Naive thymus-derived CD8-positive, alpha-beta T cell (primary cell): ENCODE measurements around the gene SCT. TPM values are rescaled to one million over a fixed set of nuclear protein-coding genes. Genes with fewer than 3 reads are reported as not detected.

Experiments
- ATAC-seq, 2 donors: fragments of 150-1000 bp; cut with Tn5 transposase in 1 of 2; sonication (Bioruptor Pico), chemical (Tn5 transposase) in 1 of 2; 1 replicate in 1 of 2; 2 replicates in 1 of 2; pipeline ENCODE4 v1.10.0; 2021; ENCODE audit warnings: mild to moderate bottlenecking in 2 of 2, moderate library complexity in 2 of 2
- POLR2A ChIA-PET: fragments of 350-600 bp; sonication (Branson Sonifier 250); formaldehyde crosslinking; loops from one replicate; lab custom pipeline; 2021; ENCODE audit warnings: antibody characterized with exemption; lab: Charles Lee
- DNase-seq, 10 donors: peaks; one replicate each; pipeline versions ENCODE4 v3.0.0 to v3.0.0-alpha.2; 2020 to 2022
- H3K27ac Mint-ChIP-seq, 10 donors: one replicate each; pipeline ENCODE4 v1.8.0; 2020 to 2022; ENCODE audit warnings: mild to moderate bottlenecking in 10 of 10, mixed read lengths in 10 of 10, moderate library complexity in 4 of 10, inconsistent platforms in 1 of 10
- H3K27me3 Mint-ChIP-seq, 5 donors: one replicate each; pipeline ENCODE4 v1.8.0; 2021 to 2022; ENCODE audit warnings: mixed read lengths in 5 of 5
- H3K36me3 Mint-ChIP-seq, 3 donors: one replicate each; pipeline ENCODE4 v1.8.0; 2020 to 2022; ENCODE audit warnings: mixed read lengths in 3 of 3, mild to moderate bottlenecking in 2 of 3, inconsistent platforms in 1 of 3
- H3K4me1 Mint-ChIP-seq, 4 donors: one replicate each; pipeline ENCODE4 v1.8.0; 2021 to 2022; ENCODE audit warnings: mixed read lengths in 4 of 4
- H3K4me3 Mint-ChIP-seq, 10 donors: one replicate each; pipeline ENCODE4 v1.8.0; 2020 to 2022; ENCODE audit warnings: mild to moderate bottlenecking in 10 of 10, mixed read lengths in 10 of 10, moderate library complexity in 6 of 10, inconsistent platforms in 1 of 10
- H3K9me3 Mint-ChIP-seq, 9 donors: one replicate each; pipeline ENCODE4 v1.8.0; 2020 to 2022; ENCODE audit warnings: mixed read lengths in 9 of 9, mild to moderate bottlenecking in 3 of 9, inconsistent platforms in 1 of 9, moderate library complexity in 1 of 9
- polyA plus RNA-seq, 3 donors: library from polyadenylated mRNA; unstranded; fragments of 300-500 nt; fragmentation: Illumina TruSeq; gene quantifications; one replicate each; pipeline ENCODE4 v1.2.3, GENCODE V29; 2021
- total RNA-seq, 8 experiments: library from RNA in 2 of 8; stranded (reverse) in 2 of 8; gene quantifications; one replicate each; pipeline ENCODE4 v1.2.3 and lab custom pipeline; 2021 to 2026

Gene SCT
- total and polyA plus RNA-seq, 5 experiments from 2014 or later = not detected

DNA sequence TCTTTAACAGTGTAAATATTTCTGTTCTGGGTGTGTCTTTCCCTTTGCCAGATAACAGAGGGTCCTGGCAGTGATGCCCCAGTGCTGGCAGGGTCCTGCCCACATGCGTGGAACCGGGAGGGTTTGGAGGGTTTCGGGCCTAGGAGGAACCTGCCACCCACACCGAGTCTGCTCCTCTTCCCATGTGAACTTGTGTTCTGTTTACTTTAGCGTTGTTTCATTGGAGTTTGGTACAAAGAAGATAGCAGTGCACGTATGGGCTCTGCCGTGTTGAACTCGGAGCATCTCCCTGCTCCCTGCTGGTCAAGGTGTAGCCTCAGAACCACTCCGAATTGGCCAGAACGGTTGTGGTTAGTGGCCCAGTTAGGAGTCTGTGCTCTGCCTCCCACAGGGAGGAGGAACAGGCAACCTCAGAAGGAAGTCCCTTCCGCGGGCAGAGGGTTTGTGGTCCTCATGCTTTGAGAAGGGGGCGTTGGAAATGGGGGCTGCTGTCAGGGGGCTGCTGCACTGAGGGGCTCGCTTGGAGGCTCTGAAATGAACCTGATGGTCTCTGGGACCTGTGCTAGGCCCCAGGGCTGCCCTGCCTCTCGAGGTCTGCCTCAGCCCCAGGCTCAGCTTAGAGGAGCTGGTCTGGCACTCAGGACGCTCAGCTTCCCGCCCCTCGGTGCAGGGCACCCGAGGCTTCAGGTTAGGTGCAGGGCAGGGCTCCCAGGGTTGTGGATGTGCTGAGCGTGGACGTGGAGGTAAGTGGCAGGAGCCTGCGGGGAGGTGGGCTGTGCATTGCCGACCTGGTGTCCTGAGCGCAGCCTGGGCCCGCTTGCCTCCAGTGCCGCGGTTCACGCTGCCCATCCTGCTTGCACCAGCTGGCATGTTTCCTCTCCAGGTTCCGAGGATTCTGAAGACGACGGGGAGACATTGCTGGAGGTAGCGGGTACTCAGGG, 40.3 kb downstream of the SCT start:
- DNase-seq = no peak
- POLR2A ChIA-PET = interaction anchor here (1.1 to 3.3 kb wide), 4 partner anchors 10 to 109 kb away, joined by 3 to 48 read pairs (median 10); partner anchors contain the start of genes DEAF1, PHRF1 and TMEM80
- no peaks in the 10 kb centered on the region for H3K9me3 Mint-ChIP-seq
- H3K4me1 Mint-ChIP-seq = peaks cover 17 to 42% (median 31%) of the 10 kb centered on the region in 4 donors
- ATAC-seq = no peak
- peak overlapping the region in 4 of 10 donors; percentile 12 to 70 (median 22) for H3K4me3 Mint-ChIP-seq
- peaks cover 0 to 67% (median 13%) of the 10 kb centered on the region in 3 donors for H3K36me3 Mint-ChIP-seq
- peak overlapping the region; percentile 97 to 100 (median 100) for H3K27ac Mint-ChIP-seq
- H3K27me3 Mint-ChIP-seq = no peaks in the 10 kb centered on the region

DNA sequence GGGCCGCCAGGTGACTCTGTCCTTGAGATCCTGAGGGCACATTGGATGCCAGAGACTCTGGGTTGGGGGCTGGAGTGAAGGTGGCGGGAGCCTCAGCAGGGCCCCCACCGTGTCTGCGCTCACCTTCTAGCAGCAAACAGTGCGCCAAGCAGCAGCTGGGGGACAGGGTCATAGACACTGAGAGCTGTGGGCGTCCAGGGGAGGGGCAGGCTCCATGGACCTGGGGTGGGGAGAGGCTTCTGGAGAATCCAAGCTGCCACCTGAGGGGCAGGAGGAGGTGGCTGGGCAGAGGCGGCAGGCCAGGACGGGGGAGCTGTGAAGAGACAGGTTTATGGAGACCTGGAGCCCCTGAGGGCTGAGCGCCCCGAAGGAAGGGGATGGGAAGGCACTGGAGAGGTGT, 42.7 kb downstream of the SCT start:
- POLR2A ChIA-PET = interaction anchor here (0.7 to 1.3 kb wide), 2 partner anchors 8 to 24 kb away, joined by 7 to 9 read pairs; partner anchors contain the start of gene PHRF1
- Mint-ChIP-seq H3K4me1 (peaks cover 26 to 59% (median 45%) of the 10 kb centered on the region in 4 donors), H3K9me3 (no peaks in the 10 kb centered on the region), H3K36me3 (peaks cover 0 to 52% (median 8%) of the 10 kb centered on the region in 3 donors), H3K27me3 (no peaks in the 10 kb centered on the region), H3K4me3 (no peak overlapping the region), H3K27ac (peak overlapping the region in 6 of 10 donors; percentile 4 to 67 (median 45))
- DNase-seq = no peak
- no peak for ATAC-seq

DNA sequence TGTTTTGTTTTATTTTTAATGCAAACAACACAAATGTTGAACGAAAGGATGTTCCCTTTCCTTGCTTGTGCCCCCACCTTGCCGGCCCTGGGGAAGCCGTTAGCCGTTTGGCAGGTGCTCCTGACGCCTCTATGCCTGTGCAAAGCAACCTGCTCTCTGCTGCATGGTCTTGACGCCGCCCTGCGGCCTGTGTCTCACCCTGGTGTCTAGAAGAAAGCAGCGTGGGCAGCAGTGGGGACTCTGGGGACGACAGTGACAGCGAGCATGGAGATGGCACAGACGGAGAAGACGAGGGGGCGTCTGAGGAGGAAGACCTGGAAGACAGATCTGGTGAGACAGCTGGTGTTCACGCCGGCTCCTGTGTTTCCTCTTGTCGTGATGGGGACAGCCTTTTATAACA, 45.2 kb downstream of the SCT start:
- no peak for ATAC-seq
- peaks cover 21 to 56% (median 50%) of the 10 kb centered on the region in 4 donors for H3K4me1 Mint-ChIP-seq

DNA sequence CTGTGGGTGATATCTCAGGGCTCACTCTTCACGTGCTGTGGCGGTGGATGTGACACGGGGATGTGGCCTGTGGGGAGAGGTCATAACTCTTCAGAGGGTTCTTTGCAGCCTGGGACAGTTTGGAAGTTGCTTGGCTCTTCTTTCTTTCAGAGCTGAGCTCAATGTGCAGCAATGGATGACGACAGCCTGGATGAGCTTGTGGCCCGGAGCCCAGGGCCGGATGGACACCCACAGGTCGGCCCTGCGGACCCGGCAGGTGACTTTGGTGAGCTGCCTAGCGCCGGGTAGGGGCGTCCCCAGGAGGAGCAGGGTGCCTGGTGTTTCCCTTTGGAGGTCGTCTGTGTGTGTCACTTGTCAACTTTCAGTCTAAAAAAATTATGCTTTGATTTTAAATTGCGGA, 45.6 kb downstream of the SCT start:
- Mint-ChIP-seq H3K36me3 (peaks cover 0 to 36% (median 2%) of the 10 kb centered on the region in 3 donors), H3K9me3 (no peaks in the 10 kb centered on the region), H3K4me1 (peaks cover 21 to 52% (median 48%) of the 10 kb centered on the region in 4 donors), H3K27ac (peak overlapping the region in 4 of 10 donors; percentile 24 to 69 (median 40)), H3K27me3 (no peaks in the 10 kb centered on the region), H3K4me3 (peak overlapping the region in 7 of 10 donors; percentile 6 to 60 (median 39))
- DNase-seq (no peak), ATAC-seq (no peak)
- POLR2A ChIA-PET = interaction anchor here (0.6 to 1.4 kb wide), 3 partner anchors 46 to 222 kb away, joined by 3 read pairs; partner anchors contain the start of gene HRAS

More for the DNA sequence above, 45.2 kb downstream of the SCT start:
- POLR2A ChIA-PET = interaction anchor here (0.9 to 1.4 kb wide), 2 partner anchors 13 to 46 kb away, joined by 3 to 4 read pairs; partner anchors contain the start of gene HRAS
- Mint-ChIP-seq H3K27me3 (no peaks in the 10 kb centered on the region), H3K4me3 (no peak overlapping the region), H3K27ac (peak overlapping the region in 1 of 10 donors; percentile 78), H3K36me3 (peaks cover 0 to 38% (median 2%) of the 10 kb centered on the region in 3 donors), H3K9me3 (no peaks in the 10 kb centered on the region)
- DNase-seq = no peak

DNA sequence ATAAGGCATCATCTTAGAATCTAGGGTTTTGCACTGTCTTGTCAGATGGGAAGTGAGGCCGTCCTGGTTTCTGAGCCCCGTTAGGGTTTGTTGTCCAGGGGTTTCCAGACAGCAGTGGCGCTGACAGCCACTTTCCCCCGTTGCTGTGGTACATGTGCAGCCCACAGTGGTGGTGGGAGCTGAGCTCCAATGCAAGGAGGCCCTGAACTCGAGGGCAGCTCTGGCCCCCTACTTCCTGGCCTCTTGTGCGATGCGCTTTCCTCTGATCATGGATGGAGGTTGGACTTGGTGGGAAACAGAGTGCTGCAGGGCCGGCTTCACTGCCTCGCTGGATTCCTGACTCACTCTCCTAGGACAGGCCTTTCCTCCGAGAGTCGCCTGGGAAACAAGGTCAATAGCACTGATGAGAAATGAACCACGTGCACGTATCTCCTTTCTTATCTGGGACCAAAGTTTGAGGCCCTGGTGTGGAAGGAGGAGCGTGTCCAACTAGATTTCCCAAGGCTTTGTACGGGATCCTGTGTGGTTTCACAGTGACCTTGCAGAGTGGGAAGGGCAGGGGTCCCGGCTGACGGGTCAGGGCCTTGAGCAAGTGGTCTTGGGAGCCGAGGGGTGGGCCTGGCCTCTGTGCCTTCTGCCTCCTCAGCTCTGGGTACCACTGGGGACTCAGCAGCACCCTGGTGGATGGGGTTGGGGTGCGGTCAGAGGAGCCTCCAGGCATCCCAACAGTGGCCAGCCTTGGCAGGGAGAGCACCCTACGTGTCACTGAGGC, 47.0 kb downstream of the SCT start:
- no peak for ATAC-seq
- H3K27me3 Mint-ChIP-seq = no peaks in the 10 kb centered on the region
- no peaks in the 10 kb centered on the region for H3K9me3 Mint-ChIP-seq
- H3K4me3 Mint-ChIP-seq = peak overlapping the region in 9 of 10 donors; percentile 44 to 91 (median 87)
- H3K36me3 Mint-ChIP-seq = peaks cover 0 to 32% (median 2%) of the 10 kb centered on the region in 3 donors
- DNase-seq = no peak
- H3K4me1 Mint-ChIP-seq = peaks cover 20 to 52% (median 48%) of the 10 kb centered on the region in 4 donors
- POLR2A ChIA-PET = no interaction called here
- H3K27ac Mint-ChIP-seq = peak overlapping the region in 7 of 10 donors; percentile 25 to 81 (median 43)

DNA sequence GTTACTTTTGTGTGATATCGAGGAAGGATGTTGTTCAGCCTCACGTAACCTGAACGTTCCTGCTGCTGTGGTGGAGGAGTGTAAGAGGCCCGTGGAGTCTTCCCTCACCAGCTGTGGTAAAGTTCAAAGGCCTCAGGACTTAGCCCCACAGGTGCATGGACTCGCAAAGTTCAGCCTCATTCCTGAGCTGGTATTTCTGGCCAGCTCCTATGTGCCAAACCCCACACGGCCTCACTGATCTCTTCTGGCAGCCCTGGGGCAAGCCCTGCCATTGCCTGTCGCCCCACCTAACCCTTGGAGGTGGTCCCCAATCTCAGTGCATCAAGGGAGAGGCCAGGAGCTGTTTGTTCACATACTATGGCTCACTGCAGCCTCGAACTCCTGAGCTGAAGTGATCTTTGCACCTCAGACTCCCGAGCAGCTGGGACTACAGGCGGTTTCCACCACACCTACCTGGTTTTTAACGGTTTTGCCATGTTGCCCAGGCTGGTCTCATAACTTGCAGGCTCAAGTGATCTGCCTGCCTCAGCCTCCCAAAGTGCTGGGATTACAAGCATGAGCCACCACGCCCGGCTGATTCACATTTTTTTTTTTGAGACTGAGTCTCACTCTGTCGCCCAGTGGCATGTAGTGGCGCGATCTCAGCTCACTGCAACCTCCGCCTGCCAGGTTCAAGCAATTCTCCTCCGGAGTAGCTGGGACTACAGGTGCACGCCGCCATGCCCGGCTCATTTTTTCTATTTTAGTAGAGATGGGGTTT, 48.5 kb downstream of the SCT start:
- ATAC-seq (no peak), DNase-seq (no peak)
- Mint-ChIP-seq H3K27me3 (peaks cover 0 to 2% (median 0%) of the 10 kb centered on the region in 5 donors), H3K9me3 (no peaks in the 10 kb centered on the region), H3K36me3 (peaks cover 0 to 24% (median 2%) of the 10 kb centered on the region in 3 donors), H3K4me3 (peak overlapping the region; percentile 81 to 91 (median 87)), H3K27ac (peak overlapping the region in 9 of 10 donors; percentile 48 to 93 (median 77)), H3K4me1 (peaks cover 29 to 63% (median 59%) of the 10 kb centered on the region in 4 donors)
- POLR2A ChIA-PET = interaction anchor here (0.7 to 5.1 kb wide), 6 partner anchors 10 to 255 kb away, joined by 3 to 48 read pairs (median 26); partner anchors contain the start of genes DEAF1, IRF7, LMNTD2 and RASSF7

DNA sequence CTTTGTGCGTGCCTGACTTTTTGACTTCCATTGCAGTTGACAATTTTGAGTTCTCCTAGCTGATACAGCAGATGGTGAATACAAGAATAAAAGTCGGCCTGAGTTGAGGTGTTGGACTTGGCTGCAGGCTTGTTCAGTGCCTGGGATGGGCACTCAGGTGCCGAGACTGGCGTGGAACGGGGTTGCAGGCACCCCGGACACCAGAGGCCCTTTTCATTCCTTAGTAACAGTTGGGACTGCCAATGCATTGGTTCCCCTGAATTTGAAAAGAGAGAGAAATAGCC, 49.4 kb downstream of the SCT start:
- no peaks in the 10 kb centered on the region for H3K9me3 Mint-ChIP-seq
- peak overlapping the region; percentile 62 to 93 (median 84) for H3K27ac Mint-ChIP-seq
- peaks cover 0 to 16% (median 2%) of the 10 kb centered on the region in 3 donors for H3K36me3 Mint-ChIP-seq
- ATAC-seq = no peak
- peaks cover 0 to 2% (median 0%) of the 10 kb centered on the region in 5 donors for H3K27me3 Mint-ChIP-seq
- H3K4me3 Mint-ChIP-seq = peak overlapping the region; percentile 81 to 91 (median 87)
- DNase-seq = no peak
- POLR2A ChIA-PET = interaction anchor here (0.8 to 5.1 kb wide), 7 partner anchors 9 to 232 kb away, joined by 3 to 48 read pairs (median 11); partner anchors contain the start of genes DEAF1, IRF7, LMNTD2 and RASSF7
- H3K4me1 Mint-ChIP-seq = peaks cover 29 to 63% (median 59%) of the 10 kb centered on the region in 4 donors

DNA sequence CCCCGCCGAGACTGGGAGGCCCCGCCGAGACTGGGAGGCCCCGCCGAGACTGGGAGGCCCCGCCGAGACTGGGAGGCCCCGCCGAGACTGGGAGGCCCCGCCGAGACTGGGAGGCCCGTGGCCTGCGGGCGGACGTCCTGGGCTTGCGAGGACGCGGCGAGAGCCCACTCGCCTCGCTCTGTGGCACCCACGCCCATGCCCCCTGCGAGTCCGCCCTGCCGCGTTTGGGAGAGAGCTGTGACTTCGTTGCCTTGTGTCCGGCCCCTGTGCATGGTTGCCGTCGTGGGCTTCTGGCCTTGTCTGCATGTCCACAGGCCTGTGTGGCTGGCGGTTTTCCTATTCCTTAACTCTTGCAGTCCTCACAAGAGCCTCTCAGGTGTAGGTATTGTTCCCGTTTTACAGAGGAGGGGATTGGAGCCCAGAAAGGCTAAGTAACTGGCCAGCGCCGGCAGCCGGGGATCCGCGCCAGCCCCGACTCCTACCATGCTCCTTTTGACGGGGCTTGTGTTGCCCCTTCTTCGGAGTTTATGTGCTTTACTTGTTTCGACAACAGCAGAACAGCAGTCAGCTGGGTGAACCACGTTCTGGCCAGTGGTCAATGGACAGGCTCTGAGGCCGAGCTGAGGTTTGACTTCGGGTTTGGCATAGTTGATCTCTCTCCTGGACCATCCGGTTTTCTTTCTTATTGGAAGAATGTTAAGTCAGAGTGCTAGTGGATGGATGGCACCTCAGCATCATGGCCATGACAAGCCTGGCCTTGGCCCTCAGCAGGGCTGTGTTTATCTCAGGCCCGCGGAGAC, 50.0 kb downstream of the SCT start:
- DNase-seq (no peak), ATAC-seq (no peak)
- peaks cover 29 to 63% (median 59%) of the 10 kb centered on the region in 4 donors for H3K4me1 Mint-ChIP-seq
- H3K9me3 Mint-ChIP-seq = no peaks in the 10 kb centered on the region
- peaks cover 0 to 12% (median 2%) of the 10 kb centered on the region in 3 donors for H3K36me3 Mint-ChIP-seq
- POLR2A ChIA-PET = interaction anchor here (0.7 to 5.1 kb wide), 10 partner anchors 9 to 232 kb away, joined by 3 to 48 read pairs (median 5); partner anchors contain the start of genes DEAF1, GATD1, IRF7 and LMNTD2
- H3K27me3 Mint-ChIP-seq = peaks cover 0 to 2% (median 0%) of the 10 kb centered on the region in 5 donors
- peak overlapping the region; percentile 81 to 91 (median 87) for H3K4me3 Mint-ChIP-seq
- peak overlapping the region; percentile 62 to 93 (median 84) for H3K27ac Mint-ChIP-seq
